Measurements from ENCODE around the gene GPR146. TPM values are rescaled to one million over a fixed set of nuclear protein-coding genes. Genes with fewer than 3 reads are reported as not detected.

Gene GPR146
- total and polyA plus RNA-seq, 2 of the 4 experiments (the other 2 are of a cell fraction), result 2.2 to 3.4 TPM

- no peak overlapping the region for H4K91ac ChIP-seq (ENCODE audit: insufficient read depth, low read depth, low read length)
- dilution Hi-C loops (cut with HindIII; ENCODE audit: low sequenced_read_pairs, unreplicated experiment) (no loop called here), intact Hi-C loops (cut with micrococcal nuclease) (no loop called here), in situ Hi-C loops (cut with MboI; ENCODE audit: low sequenced_read_pairs) (no loop called here)
- H3K23ac ChIP-seq (ENCODE audit: low read depth, low read length), result no peak overlapping the region
- no peak overlapping the region for H3K4ac ChIP-seq (ENCODE audit: low read depth, low read length)
- H4K5ac ChIP-seq (ENCODE audit: low read depth, low read length), result no peak overlapping the region
- no TSS peak for BruUV-seq (replicated peaks)
- peaks cover 3% of the 10 kb centered on the region; the same call in 1 of the 2 replicates for H3K9me3 ChIP-seq (ENCODE audit: control insufficient read depth, insufficient read depth, low read length)
- no peaks in the 10 kb centered on the region; the same call in 1 of the 2 replicates for H3K4me1 ChIP-seq (ENCODE audit: control insufficient read depth, insufficient read depth, low read length)
- peaks cover 38% of the 10 kb centered on the region for H3K36me3 ChIP-seq (ENCODE audit: control insufficient read depth, insufficient read depth, low read length)
- no peak overlapping the region for H2AK5ac ChIP-seq (ENCODE audit: low read depth, low read length)
- no peak overlapping the region for H2AFZ ChIP-seq (replicated peaks; ENCODE audit: low read length, poor library complexity)
- ChIA-PET CTCF (no interaction called here), POLR2A (ENCODE audit: unreplicated experiment) (no interaction called here)
- no peak overlapping the region for H2BK5ac ChIP-seq (ENCODE audit: low read depth, low read length, poor library complexity, severe bottlenecking)
- no peak overlapping the region for H2BK20ac ChIP-seq (ENCODE audit: low read depth, low read length)
- 97% methylated on average over 22 of the region's 25 CpGs; no CpG with 5 or more reads in 1 of the 2 experiments for WGBS, 2 experiments (ENCODE audit: extremely low coverage in 2 of 2, insufficient read length in 1 of 2)
- H2BK15ac ChIP-seq (ENCODE audit: low read depth, low read length), result no peak overlapping the region
- H3K9me1 ChIP-seq (ENCODE audit: insufficient read depth, low read length), result peaks cover 5% of the 10 kb centered on the region; the same call in 1 of the 2 replicates
- no peak overlapping the region for H3K14ac ChIP-seq (replicated peaks; ENCODE audit: low read depth, low read length)
- H3K56ac ChIP-seq (ENCODE audit: extremely low read depth, insufficient read depth, low read length), result no peak overlapping the region
- H4K20me1 ChIP-seq (ENCODE audit: insufficient read depth, low read length), result peaks cover 50% of the 10 kb centered on the region
- peaks cover 15 to 77% of the 10 kb centered on the region in 2 experiments for H3K79me1 ChIP-seq (ENCODE audit: low read depth in 1 of 2, low read length in 2 of 2)
- DNase-seq (no peak), ATAC-seq (ENCODE audit: low read depth) (no peak)
- H3K9ac ChIP-seq (ENCODE audit: low read depth, low read length), result no peak overlapping the region
- H2BK120ac ChIP-seq (ENCODE audit: low read depth, low read length), result no peak overlapping the region
- no peak overlapping the region for H3K27ac ChIP-seq (ENCODE audit: insufficient read depth, low read length)
- no peak overlapping the region for H4K8ac ChIP-seq (ENCODE audit: low read depth in 2 of 2, low read length in 2 of 2)
- H3K4me3 ChIP-seq (ENCODE audit: insufficient read depth, low read depth, low read length), result no peak overlapping the region
- no peak overlapping the region for H3K18ac ChIP-seq (ENCODE audit: low read depth, low read length)
- no peak overlapping the region for H3K4me2 ChIP-seq (ENCODE audit: low read depth, low read length)
- TF ChIP-seq NFE2L2 (IDR thresholded peaks at IDR 0.05; ENCODE audit: low read depth, low read length) (no peak), RCOR1 (IDR thresholded peaks at IDR 0.05; ENCODE audit: insufficient replicate concordance, low read length) (no peak), POLR2A (IDR thresholded peaks at IDR 0.05; ENCODE audit: low read depth, low read length) (no peak), RFX5 (IDR thresholded peaks at IDR 0.05; ENCODE audit: low read depth, low read length) (no peak), MAZ (IDR thresholded peaks at IDR 0.05; ENCODE audit: borderline replicate concordance, low read depth, low read length) (no peak), RAD21 (IDR thresholded peaks at IDR 0.05; ENCODE audit: low read length) (no peak), FOS (IDR thresholded peaks at IDR 0.05; ENCODE audit: low read depth, low read length) (no peak), MAFK (IDR thresholded peaks at IDR 0.05; ENCODE audit: low read depth, low read length) (no peak), CEBPB (IDR thresholded peaks at IDR 0.05; ENCODE audit: low read depth, low read length) (no peak), CHD1 (IDR thresholded peaks at IDR 0.05; ENCODE audit: low read depth, low read length) (no peak), BHLHE40 (IDR thresholded peaks at IDR 0.05; ENCODE audit: low read depth, low read length) (no peak), CTCF (conservative IDR thresholded peaks at IDR 0.05; ENCODE audit: low read depth, low read length) (no peak), SMC3 (IDR thresholded peaks at IDR 0.05; ENCODE audit: low read depth, low read length) (no peak)
- TF ChIP-seq, protein P1, sequence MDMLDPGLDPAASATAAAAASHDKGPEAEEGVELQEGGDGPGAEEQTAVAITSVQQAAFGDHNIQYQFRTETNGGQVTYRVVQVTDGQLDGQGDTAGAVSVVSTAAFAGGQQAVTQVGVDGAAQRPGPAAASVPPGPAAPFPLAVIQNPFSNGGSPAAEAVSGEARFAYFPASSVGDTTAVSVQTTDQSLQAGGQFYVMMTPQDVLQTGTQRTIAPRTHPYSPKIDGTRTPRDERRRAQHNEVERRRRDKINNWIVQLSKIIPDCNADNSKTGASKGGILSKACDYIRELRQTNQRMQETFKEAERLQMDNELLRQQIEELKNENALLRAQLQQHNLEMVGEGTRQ (IDR thresholded peaks at IDR 0.05; ENCODE audit: low read depth, low read length), result no peak
- TF ChIP-seq, protein P2, sequence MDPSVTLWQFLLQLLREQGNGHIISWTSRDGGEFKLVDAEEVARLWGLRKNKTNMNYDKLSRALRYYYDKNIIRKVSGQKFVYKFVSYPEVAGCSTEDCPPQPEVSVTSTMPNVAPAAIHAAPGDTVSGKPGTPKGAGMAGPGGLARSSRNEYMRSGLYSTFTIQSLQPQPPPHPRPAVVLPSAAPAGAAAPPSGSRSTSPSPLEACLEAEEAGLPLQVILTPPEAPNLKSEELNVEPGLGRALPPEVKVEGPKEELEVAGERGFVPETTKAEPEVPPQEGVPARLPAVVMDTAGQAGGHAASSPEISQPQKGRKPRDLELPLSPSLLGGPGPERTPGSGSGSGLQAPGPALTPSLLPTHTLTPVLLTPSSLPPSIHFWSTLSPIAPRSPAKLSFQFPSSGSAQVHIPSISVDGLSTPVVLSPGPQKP (IDR thresholded peaks at IDR 0.05; ENCODE audit: borderline replicate concordance, low read depth, low read length), result no peak
- H3K27me3 ChIP-seq (ENCODE audit: control insufficient read depth, insufficient read depth, low read length), result no peaks in the 10 kb centered on the region
- H2AK9ac ChIP-seq (replicated peaks; ENCODE audit: low read depth, low read length, poor library complexity), result no peak overlapping the region
Observed at GRCh38 chr7:1021931-1022330, 22.4 kb upstream of the GPR146 start.
